IMR-90 (cell line): ENCODE measurements around the gene YJEFN3. TPM values are rescaled to one million over a fixed set of nuclear protein-coding genes. Genes with fewer than 3 reads are reported as not detected.

ENCODE experiments used
- ATAC-seq: fragments of 200-7000 bp; cut with Tn5 transposase; 2 replicates; pipeline ENCODE4 v1.9.1; 2020; ENCODE audit warnings: low read depth, mild to moderate bottlenecking, moderate library complexity
- BruUV-seq: library from RNA; stranded (reverse); fragments of 400-500 nt; replicated peaks from 2 replicates; lab custom pipeline; 2021; lab: Mats Ljungman, UMichigan
- CTCF ChIA-PET: fragments of 300-600 bp; formaldehyde crosslinking; extraction: SDS; loops from one replicate; lab custom pipeline; 2021; ENCODE audit warnings: antibody characterized with exemption; lab: Yijun Ruan, JAX
- POLR2A ChIA-PET: fragments of 300-600 bp; sonication (Branson Sonifier 250); formaldehyde crosslinking; loops from one replicate; lab custom pipeline; 2022; ENCODE audit warnings: antibody characterized with exemption; ENCODE audit not compliant: unreplicated experiment; lab: Charles Lee
- DNase-seq: peaks from one replicate; pipeline ENCODE4 v3.0.0; 2013
- H2AFZ ChIP-seq: replicated peaks from 2 replicates; pipeline ENCODE3; 2013; ENCODE audit warnings: low read length, mild to moderate bottlenecking; ENCODE audit not compliant: poor library complexity
- H2AK5ac ChIP-seq: 2 replicates; pipeline ENCODE4 v1.6.1; 2013; ENCODE audit warnings: low read depth, low read length, inconsistent platforms
- H2AK9ac ChIP-seq: replicated peaks from 2 replicates; pipeline ENCODE3; 2013; ENCODE audit warnings: mild to moderate bottlenecking, low read depth, low read length, moderate library complexity; ENCODE audit not compliant: poor library complexity
- H2BK120ac ChIP-seq: 2 replicates; pipeline ENCODE4 v1.6.1; 2013; ENCODE audit warnings: low read depth, low read length, inconsistent platforms
- H2BK15ac ChIP-seq: 3 replicates; pipeline ENCODE4 v1.6.1; 2013; ENCODE audit warnings: low read depth, low read length, inconsistent platforms
- H2BK20ac ChIP-seq: 2 replicates; pipeline ENCODE4 v1.6.1; 2013; ENCODE audit warnings: low read depth, mild to moderate bottlenecking, inconsistent platforms, low read length, moderate library complexity
- H2BK5ac ChIP-seq: 2 replicates; pipeline ENCODE4 v1.6.1; 2013; ENCODE audit warnings: mild to moderate bottlenecking, low read depth, low read length, inconsistent platforms; ENCODE audit not compliant: poor library complexity, severe bottlenecking
- H3K14ac ChIP-seq: replicated peaks from 2 replicates; pipeline ENCODE4 v1.6.1; 2013; ENCODE audit warnings: low read depth, low read length, inconsistent platforms
- H3K18ac ChIP-seq: 2 replicates; pipeline ENCODE4 v1.6.1; 2013; ENCODE audit warnings: low read depth, low read length, control low read depth
- H3K23ac ChIP-seq: 2 replicates; pipeline ENCODE4 v1.6.1; 2013; ENCODE audit warnings: low read depth, low read length, inconsistent platforms
- H3K27ac ChIP-seq: 2 replicates; pipeline ENCODE4 v1.5.1; 2013; ENCODE audit warnings: mild to moderate bottlenecking, control low read depth, low read length; ENCODE audit not compliant: insufficient read depth
- H3K27me3 ChIP-seq: 2 replicates; pipeline ENCODE4 v1.6.1; 2013; ENCODE audit warnings: low read length; ENCODE audit not compliant: control insufficient read depth, insufficient read depth
- H3K36me3 ChIP-seq: 2 replicates; pipeline ENCODE4 v1.6.1; 2013; ENCODE audit warnings: low read length, mixed read lengths; ENCODE audit not compliant: control insufficient read depth, insufficient read depth
- H3K4ac ChIP-seq: 2 replicates; pipeline ENCODE4 v1.6.1; 2013; ENCODE audit warnings: low read depth, low read length, inconsistent platforms
- H3K4me1 ChIP-seq: 2 replicates; pipeline ENCODE4 v1.6.1; 2013; ENCODE audit warnings: low read length, mixed read lengths; ENCODE audit not compliant: control insufficient read depth, insufficient read depth
- H3K4me2 ChIP-seq: 2 replicates; pipeline ENCODE4 v1.6.1; 2013; ENCODE audit warnings: low read depth, mild to moderate bottlenecking, control low read depth, low read length, moderate library complexity
- H3K4me3 ChIP-seq: 2 replicates; pipeline ENCODE4 v1.5.1; 2013; ENCODE audit warnings: low read depth, mild to moderate bottlenecking, control low read depth, low read length, moderate library complexity; ENCODE audit not compliant: insufficient read depth
- H3K56ac ChIP-seq: 2 replicates; pipeline ENCODE4 v1.6.1; 2013; ENCODE audit warnings: low read length, inconsistent platforms; ENCODE audit not compliant: insufficient read depth; ENCODE audit errors: extremely low read depth
- H3K79me1 ChIP-seq, 2 experiments: 2 replicates each; pipeline ENCODE4 v1.6.1; 2013; ENCODE audit warnings: low read length in 2 of 2, inconsistent platforms in 1 of 2, low read depth in 1 of 2
- H3K9ac ChIP-seq: 2 replicates; pipeline ENCODE4 v1.6.1; 2013; ENCODE audit warnings: low read depth, low read length, control low read depth
- H3K9me1 ChIP-seq: 2 replicates; pipeline ENCODE4 v1.6.1; 2013; ENCODE audit warnings: low read length, inconsistent platforms; ENCODE audit not compliant: insufficient read depth
- H3K9me3 ChIP-seq: 2 replicates; pipeline ENCODE4 v1.6.1; 2013; ENCODE audit warnings: low read length; ENCODE audit not compliant: control insufficient read depth, insufficient read depth
- H4K20me1 ChIP-seq: 2 replicates; pipeline ENCODE4 v1.6.1; 2013; ENCODE audit warnings: low read length, inconsistent platforms; ENCODE audit not compliant: insufficient read depth
- H4K5ac ChIP-seq: 2 replicates; pipeline ENCODE4 v1.6.1; 2013; ENCODE audit warnings: mild to moderate bottlenecking, low read depth, low read length, control low read depth
- H4K8ac ChIP-seq, 2 experiments: 2 replicates each; pipeline ENCODE4 v1.6.1; 2013; ENCODE audit warnings: low read depth in 2 of 2, low read length in 2 of 2, control low read depth in 1 of 2, inconsistent platforms in 1 of 2
- H4K91ac ChIP-seq: 2 replicates; pipeline ENCODE4 v1.6.1; 2013; ENCODE audit warnings: low read depth, low read length, inconsistent platforms; ENCODE audit not compliant: insufficient read depth
- BHLHE40 ChIP-seq: fragments of 150-350 bp; IDR thresholded peaks from 2 replicates; pipeline ENCODE4 v1.6.1; 2016; ENCODE audit warnings: mild to moderate bottlenecking, low read depth, low read length
- CEBPB ChIP-seq: IDR thresholded peaks from 2 replicates; pipeline ENCODE4 v1.6.1; 2012; ENCODE audit warnings: low read depth, low read length, improper control_type of control experiment
- CHD1 ChIP-seq: IDR thresholded peaks from 2 replicates; pipeline ENCODE4 v1.6.1; 2012; ENCODE audit warnings: low read depth, low read length, improper control_type of control experiment
- ELK1 ChIP-seq: fragments of 150-350 bp; IDR thresholded peaks from 2 replicates; pipeline ENCODE4 v1.6.1; 2016; ENCODE audit warnings: low read depth, mild to moderate bottlenecking, low read length, moderate library complexity, borderline replicate concordance
- FOS ChIP-seq: fragments of 150-350 bp; IDR thresholded peaks from 2 replicates; pipeline ENCODE4 v1.6.1; 2016; ENCODE audit warnings: low read depth, low read length
- MAFK ChIP-seq: IDR thresholded peaks from 2 replicates; pipeline ENCODE4 v1.6.1; 2012; ENCODE audit warnings: low read depth, low read length, improper control_type of control experiment
- MAZ ChIP-seq: IDR thresholded peaks from 2 replicates; pipeline ENCODE4 v1.6.1; 2012; ENCODE audit warnings: low read depth, mild to moderate bottlenecking, low read length, improper control_type of control experiment, moderate library complexity, borderline replicate concordance
- MXI1 ChIP-seq: IDR thresholded peaks from 2 replicates; pipeline ENCODE4 v1.6.1; 2012; ENCODE audit warnings: low read depth, mild to moderate bottlenecking, low read length, moderate library complexity, borderline replicate concordance
- NFE2L2 ChIP-seq: fragments of 150-350 bp; IDR thresholded peaks from 2 replicates; pipeline ENCODE4 v1.6.1; 2016; ENCODE audit warnings: low read depth, mild to moderate bottlenecking, low read length
- POLR2A ChIP-seq: IDR thresholded peaks from 2 replicates; pipeline ENCODE4 v1.6.1; 2012; ENCODE audit warnings: mild to moderate bottlenecking, low read depth, low read length
- RAD21 ChIP-seq: IDR thresholded peaks from 2 replicates; pipeline ENCODE4 v1.6.1; 2012; ENCODE audit warnings: low read length, improper control_type of control experiment
- RCOR1 ChIP-seq: IDR thresholded peaks from 2 replicates; pipeline ENCODE4 v1.6.1; 2012; ENCODE audit warnings: mild to moderate bottlenecking, low read length, improper control_type of control experiment; ENCODE audit not compliant: insufficient replicate concordance
- RFX5 ChIP-seq: IDR thresholded peaks from 2 replicates; pipeline ENCODE4 v1.8.0; 2012; ENCODE audit warnings: low read depth, mild to moderate bottlenecking, low read length, moderate library complexity
- SMC3 ChIP-seq: fragments of 150-350 bp; IDR thresholded peaks from 2 replicates; pipeline ENCODE4 v1.6.1; 2016; ENCODE audit warnings: low read depth, mild to moderate bottlenecking, antibody characterized with exemption, low read length, moderate library complexity
- WGBS, 2 experiments: methylation state at CpG; one replicate each; pipeline versions ENCODE4 v1.1.5 to v1.1.7; 2013; ENCODE audit warnings: missing lambda C conversion rate in 2 of 2; ENCODE audit not compliant: insufficient read length in 1 of 2; ENCODE audit errors: extremely low coverage in 2 of 2; 5-methylcytosine and 5-hydroxymethylcytosine counted together
- dilution Hi-C: fragments of 300-500 bp; cut with HindIII; formaldehyde crosslinking; loops from one replicate; pipeline ENCODE4 v1.14.3; 2018; ENCODE audit warnings: low sequenced_read_pairs; ENCODE audit not compliant: unreplicated experiment
- in situ Hi-C: fragments of 300-500 bp; cut with MboI; formaldehyde crosslinking; loops from 3 replicates; pipeline ENCODE4 v1.14.3; 2019; ENCODE audit warnings: low sequenced_read_pairs, inconsistent platforms, mixed read lengths
- intact Hi-C: fragments of 100-400 bp; cut with micrococcal nuclease; formaldehyde crosslinking; loops from 2 replicates; pipeline ENCODE4 v1.10.0; 2022
- polyA plus RNA-seq, 3 experiments: library from polyadenylated mRNA; depleted of rRNA; stranded (reverse); fragments of >200 nt; gene quantifications; 2 replicates each; pipeline ENCODE4 v1.2.3, GENCODE V29; 2012; ENCODE audit warnings: low replicate concordance in 1 of 3
- total RNA-seq: library from RNA; depleted of rRNA; stranded (reverse); fragments of >200 nt; gene quantifications from 2 replicates; pipeline ENCODE4 v1.2.3, GENCODE V29; 2012
- TF ChIP-seq, protein P1 (sequence below): conservative IDR thresholded peaks from 2 replicates; pipeline ENCODE4 v1.5.1; 2012; ENCODE audit warnings: mild to moderate bottlenecking, low read depth, low read length, improper control_type of control experiment
- TF ChIP-seq, protein P2 (sequence below): fragments of 150-350 bp; IDR thresholded peaks from 2 replicates; pipeline ENCODE4 v1.6.1; 2017; ENCODE audit warnings: mild to moderate bottlenecking, antibody characterized with exemption, low read length, low read depth

The YJEFN3 gene
- total and polyA plus RNA-seq, 2 of the 4 experiments (the other 2 are of a cell fraction) = 0.72 to 4.0 TPM

- 0 out of 2 replicates have a peak, but pooled peaks have one; percentile 1 for ATAC-seq
- Histone ChIP-seq H3K9me1 (no peaks in the 10 kb centered on the region), H3K4me1 (peaks cover 7% of the 10 kb centered on the region), H2BK120ac (no peak overlapping the region), H4K20me1 (peaks cover 19% of the 10 kb centered on the region), H3K79me1 (peaks cover 0 to 5% of the 10 kb centered on the region in 2 experiments; a peak in 1 of 4 replicates), H3K18ac (no peak overlapping the region), H3K27me3 (no peaks in the 10 kb centered on the region), H3K4me2 (no peak overlapping the region), H3K9ac (no peak overlapping the region), H3K27ac (no peak overlapping the region), H3K4me3 (no peak overlapping the region), H3K36me3 (peaks cover 19% of the 10 kb centered on the region; the same call in 1 of the 2 replicates), H3K56ac (no peak overlapping the region), H3K9me3 (no peaks in the 10 kb centered on the region), H3K4ac (no peak overlapping the region), H2BK20ac (no peak overlapping the region), H2AFZ (no peak overlapping the region), H2AK5ac (no peak overlapping the region), H4K5ac (no peak overlapping the region), H3K14ac (no peak overlapping the region), H4K91ac (no peak overlapping the region), H4K8ac (no peak overlapping the region), H2BK5ac (no peak overlapping the region), H3K23ac (no peak overlapping the region), H2AK9ac (no peak overlapping the region), H2BK15ac (no peak overlapping the region)
- intact Hi-C loops = no loop called here
- 90% methylated on average over 3 of the region's 4 CpGs; no CpG with 5 or more reads in 1 of the 2 experiments for WGBS, 2 experiments
- ChIA-PET CTCF (interaction anchor here (1.0 to 1.2 kb wide), 2 partner anchors 21 to 23 kb away, joined by 3 read pairs; no protein-coding TSS in a partner anchor), POLR2A (no interaction called here)
- dilution Hi-C loops = no loop called here
- no TSS peak for BruUV-seq
- no peak for DNase-seq
- in situ Hi-C loops = loop anchor here (25.0 kb wide), 1 partner anchor 431 kb away; no protein-coding TSS in a partner anchor
- no peak for TF ChIP-seq ELK1
- TF ChIP-seq RFX5 = no peak
- TF ChIP-seq MAFK = no peak
- no peak for TF ChIP-seq RCOR1
- no peak for TF ChIP-seq SMC3
- TF ChIP-seq NFE2L2 = no peak
- no peak for TF ChIP-seq CEBPB
- no peak for TF ChIP-seq RAD21
- TF ChIP-seq CHD1 = no peak
- no peak for TF ChIP-seq MAZ
- TF ChIP-seq BHLHE40 = no peak
- TF ChIP-seq FOS = no peak
- TF ChIP-seq, protein P1, sequence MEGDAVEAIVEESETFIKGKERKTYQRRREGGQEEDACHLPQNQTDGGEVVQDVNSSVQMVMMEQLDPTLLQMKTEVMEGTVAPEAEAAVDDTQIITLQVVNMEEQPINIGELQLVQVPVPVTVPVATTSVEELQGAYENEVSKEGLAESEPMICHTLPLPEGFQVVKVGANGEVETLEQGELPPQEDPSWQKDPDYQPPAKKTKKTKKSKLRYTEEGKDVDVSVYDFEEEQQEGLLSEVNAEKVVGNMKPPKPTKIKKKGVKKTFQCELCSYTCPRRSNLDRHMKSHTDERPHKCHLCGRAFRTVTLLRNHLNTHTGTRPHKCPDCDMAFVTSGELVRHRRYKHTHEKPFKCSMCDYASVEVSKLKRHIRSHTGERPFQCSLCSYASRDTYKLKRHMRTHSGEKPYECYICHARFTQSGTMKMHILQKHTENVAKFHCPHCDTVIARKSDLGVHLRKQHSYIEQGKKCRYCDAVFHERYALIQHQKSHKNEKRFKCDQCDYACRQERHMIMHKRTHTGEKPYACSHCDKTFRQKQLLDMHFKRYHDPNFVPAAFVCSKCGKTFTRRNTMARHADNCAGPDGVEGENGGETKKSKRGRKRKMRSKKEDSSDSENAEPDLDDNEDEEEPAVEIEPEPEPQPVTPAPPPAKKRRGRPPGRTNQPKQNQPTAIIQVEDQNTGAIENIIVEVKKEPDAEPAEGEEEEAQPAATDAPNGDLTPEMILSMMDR = no peak
- no peak for TF ChIP-seq POLR2A
- TF ChIP-seq, protein P2, sequence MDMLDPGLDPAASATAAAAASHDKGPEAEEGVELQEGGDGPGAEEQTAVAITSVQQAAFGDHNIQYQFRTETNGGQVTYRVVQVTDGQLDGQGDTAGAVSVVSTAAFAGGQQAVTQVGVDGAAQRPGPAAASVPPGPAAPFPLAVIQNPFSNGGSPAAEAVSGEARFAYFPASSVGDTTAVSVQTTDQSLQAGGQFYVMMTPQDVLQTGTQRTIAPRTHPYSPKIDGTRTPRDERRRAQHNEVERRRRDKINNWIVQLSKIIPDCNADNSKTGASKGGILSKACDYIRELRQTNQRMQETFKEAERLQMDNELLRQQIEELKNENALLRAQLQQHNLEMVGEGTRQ = no peak
- no peak for TF ChIP-seq MXI1
Measured at GRCh38 chr19:19530889-19531288, 2.2 kb downstream of the YJEFN3 start.
